PC-3 (cell line): ENCODE results near the gene AGPAT4. TPM values are rescaled to one million over a fixed set of nuclear protein-coding genes. Genes with fewer than 3 reads are reported as not detected.

Experiments used
- ATAC-seq: fragments of 200-7000 bp; cut with Tn5 transposase; 2 replicates; pipeline ENCODE4 v1.9.1; 2020; ENCODE audit warnings: mild to moderate bottlenecking, moderate library complexity
- BruUV-seq: library from RNA; stranded (reverse); fragments of 400-500 nt; replicated peaks from 2 replicates; lab custom pipeline; 2021; lab: Mats Ljungman, UMichigan
- CTCF ChIA-PET: fragments of 300-600 bp; sonication (Branson Sonifier 250); formaldehyde crosslinking; loops from one replicate; lab custom pipeline; 2022; ENCODE audit warnings: antibody characterized with exemption; lab: Charles Lee
- POLR2A ChIA-PET: fragments of 300-600 bp; sonication (Branson Sonifier 250); formaldehyde crosslinking; loops from one replicate; lab custom pipeline; 2022; ENCODE audit warnings: antibody characterized with exemption; ENCODE audit not compliant: unreplicated experiment; lab: Charles Lee
- DNase-seq: peaks from one replicate; pipeline ENCODE4 v3.0.0-alpha.2; 2015
- H2AFZ ChIP-seq: fragments of 300-600 bp; sonication (generic); 2 replicates; pipeline ENCODE4 v1.6.0; 2016; ENCODE audit warnings: antibody characterized with exemption, low read length
- H3F3A ChIP-seq: fragments of 300-600 bp; sonication (generic); one replicate; pipeline ENCODE4 v1.6.0; 2017; ENCODE audit warnings: antibody characterized with exemption, low read length, control low read depth, mild to moderate bottlenecking; ENCODE audit not compliant: unreplicated experiment
- H3K27ac ChIP-seq: fragments of 300-600 bp; sonication (generic); 2 replicates; pipeline ENCODE4 v1.5.1; 2016; ENCODE audit warnings: mild to moderate bottlenecking, low read length
- H3K27me3 ChIP-seq: fragments of 300-600 bp; sonication (generic); 2 replicates; pipeline ENCODE4 v1.6.1; 2016; ENCODE audit warnings: low read length, mixed read lengths
- H3K36me3 ChIP-seq: fragments of 300-600 bp; sonication (generic); 2 replicates; pipeline ENCODE4 v1.6.1; 2016; ENCODE audit warnings: low read depth, mixed run types, low read length, mixed read lengths
- H3K4me1 ChIP-seq: fragments of 300-600 bp; sonication (generic); 2 replicates; pipeline ENCODE4 v1.5.1; 2016; ENCODE audit warnings: low read length; ENCODE audit not compliant: insufficient read depth
- H3K4me2 ChIP-seq: fragments of 300-600 bp; sonication (generic); 2 replicates; pipeline ENCODE4 v1.6.0; 2016; ENCODE audit warnings: low read length
- H3K4me3 ChIP-seq: fragments of 300-600 bp; sonication (generic); 2 replicates; pipeline ENCODE4 v1.5.1; 2016; ENCODE audit warnings: mild to moderate bottlenecking, low read length, mixed read lengths
- H3K79me2 ChIP-seq: fragments of 300-600 bp; sonication (generic); 2 replicates; pipeline ENCODE4 v1.6.1; 2017; ENCODE audit warnings: low read length, mixed read lengths
- H3K9ac ChIP-seq: fragments of 300-600 bp; sonication (generic); 2 replicates; pipeline ENCODE4 v1.6.0; 2016; ENCODE audit warnings: mild to moderate bottlenecking, low read length
- H3K9me2 ChIP-seq: fragments of 300-600 bp; sonication (generic); replicated peaks from 2 replicates; pipeline ENCODE4 v1.6.1; 2016; ENCODE audit warnings: mixed run types, low read length, mixed read lengths
- H3K9me3 ChIP-seq: fragments of 300-600 bp; sonication (generic); 2 replicates; pipeline ENCODE4 v1.6.1; 2016; ENCODE audit warnings: low read length, mixed read lengths
- H4K20me1 ChIP-seq: fragments of 300-600 bp; sonication (generic); 2 replicates; pipeline ENCODE4 v1.6.1; 2016; ENCODE audit warnings: low read length, mixed read lengths
- EZH2 ChIP-seq: fragments of 300-600 bp; sonication (generic); IDR thresholded peaks from one replicate; pipeline ENCODE4 v1.6.1; 2017; ENCODE audit warnings: antibody characterized with exemption, mild to moderate bottlenecking, low read length; ENCODE audit not compliant: unreplicated experiment
- EZH2phosphoT487 ChIP-seq: fragments of 300-600 bp; sonication (generic); IDR thresholded peaks from 2 replicates; pipeline ENCODE4 v1.6.1; 2018; ENCODE audit warnings: mild to moderate bottlenecking, antibody characterized with exemption, low read length, borderline replicate concordance
- intact Hi-C: fragments of 100-400 bp; cut with micrococcal nuclease; formaldehyde crosslinking; loops from 2 replicates; pipeline ENCODE4 v1.9.0; 2023
- total RNA-seq: library from RNA; depleted of rRNA; stranded (reverse); fragments of >200 nt; gene quantifications from 2 replicates; pipeline ENCODE4 v1.2.3, GENCODE V29; 2014
- TF ChIP-seq, protein P1 (sequence below): fragments of 300-600 bp; sonication (generic); conservative IDR thresholded peaks from 2 replicates; pipeline ENCODE4 v1.5.1; 2017; ENCODE audit warnings: antibody characterized with exemption, low read depth, mild to moderate bottlenecking, low read length

AGPAT4 gene
- total RNA-seq, 1 experiment from 2014 or later: 3.8 TPM

- BruUV-seq: no TSS peak
- Histone ChIP-seq H3K27ac (peak overlapping the region; percentile 84), H3K9ac (peak overlapping the region; percentile 33; the same call in 1 of the 2 replicates), H2AFZ (no peak overlapping the region), H4K20me1 (no peaks in the 10 kb centered on the region), H3K9me2 (no peaks in the 10 kb centered on the region), H3F3A (no peaks in the 10 kb centered on the region), H3K36me3 (0 out of 2 replicates have a peak, but pooled peaks cover 8% of the 10 kb centered on the region), H3K79me2 (no peaks in the 10 kb centered on the region), H3K4me3 (no peak overlapping the region), H3K9me3 (0 out of 2 replicates have a peak, but pooled peaks cover 3% of the 10 kb centered on the region), H3K4me2 (no peak overlapping the region), H3K4me1 (peaks cover 11% of the 10 kb centered on the region), H3K27me3 (no peaks in the 10 kb centered on the region)
- intact Hi-C loops: no loop called here
- ATAC-seq: no peak
- DNase-seq: no peak
- TF ChIP-seq, protein P1, sequence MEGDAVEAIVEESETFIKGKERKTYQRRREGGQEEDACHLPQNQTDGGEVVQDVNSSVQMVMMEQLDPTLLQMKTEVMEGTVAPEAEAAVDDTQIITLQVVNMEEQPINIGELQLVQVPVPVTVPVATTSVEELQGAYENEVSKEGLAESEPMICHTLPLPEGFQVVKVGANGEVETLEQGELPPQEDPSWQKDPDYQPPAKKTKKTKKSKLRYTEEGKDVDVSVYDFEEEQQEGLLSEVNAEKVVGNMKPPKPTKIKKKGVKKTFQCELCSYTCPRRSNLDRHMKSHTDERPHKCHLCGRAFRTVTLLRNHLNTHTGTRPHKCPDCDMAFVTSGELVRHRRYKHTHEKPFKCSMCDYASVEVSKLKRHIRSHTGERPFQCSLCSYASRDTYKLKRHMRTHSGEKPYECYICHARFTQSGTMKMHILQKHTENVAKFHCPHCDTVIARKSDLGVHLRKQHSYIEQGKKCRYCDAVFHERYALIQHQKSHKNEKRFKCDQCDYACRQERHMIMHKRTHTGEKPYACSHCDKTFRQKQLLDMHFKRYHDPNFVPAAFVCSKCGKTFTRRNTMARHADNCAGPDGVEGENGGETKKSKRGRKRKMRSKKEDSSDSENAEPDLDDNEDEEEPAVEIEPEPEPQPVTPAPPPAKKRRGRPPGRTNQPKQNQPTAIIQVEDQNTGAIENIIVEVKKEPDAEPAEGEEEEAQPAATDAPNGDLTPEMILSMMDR: no peak
- TF ChIP-seq EZH2 (no peak), EZH2phosphoT487 (no peak)
- CTCF ChIA-PET: no interaction called here
- POLR2A ChIA-PET: no interaction called here
Measured at GRCh38 chr6:161214722-161215121, 59.1 kb downstream of the AGPAT4 start.

DNA sequence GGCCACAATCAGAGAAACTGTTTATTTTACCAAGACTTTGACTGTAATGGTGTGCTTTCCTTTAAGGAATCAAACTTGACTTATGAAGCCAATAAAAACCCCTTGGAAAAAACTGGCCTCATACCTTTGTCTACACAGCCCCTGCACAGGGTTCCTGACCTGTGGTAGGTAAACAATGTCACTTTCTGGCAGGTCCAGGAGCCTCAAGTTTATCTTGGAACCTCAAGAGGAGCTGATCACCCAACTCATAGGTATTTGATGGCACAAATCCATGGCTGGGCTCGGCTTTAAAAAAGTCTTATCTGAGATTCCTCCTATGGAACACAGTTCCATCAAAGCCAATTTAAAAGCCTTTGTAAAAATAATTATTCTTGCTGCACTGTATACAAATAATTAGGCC, 61.0 kb downstream of the AGPAT4 start:
- Histone ChIP-seq H3K27ac (no peak overlapping the region), H3K36me3 (0 out of 2 replicates have a peak, but pooled peaks cover 8% of the 10 kb centered on the region), H3K9ac (no peak overlapping the region), H3F3A (no peaks in the 10 kb centered on the region), H2AFZ (no peak overlapping the region), H3K27me3 (no peaks in the 10 kb centered on the region), H3K9me3 (0 out of 2 replicates have a peak, but pooled peaks cover 3% of the 10 kb centered on the region), H3K4me1 (peaks cover 11% of the 10 kb centered on the region), H4K20me1 (no peaks in the 10 kb centered on the region), H3K4me3 (no peak overlapping the region), H3K9me2 (no peaks in the 10 kb centered on the region), H3K79me2 (no peaks in the 10 kb centered on the region), H3K4me2 (no peak overlapping the region)
- intact Hi-C loops: no loop called here
- CTCF ChIA-PET: no interaction called here
- ATAC-seq (no peak), DNase-seq (no peak)
- no TSS peak for BruUV-seq
- POLR2A ChIA-PET: interaction anchor here (0.7 kb wide), 1 partner anchor 16 kb away, joined by 3 read pairs; no protein-coding TSS in a partner anchor
- TF ChIP-seq EZH2phosphoT487: no peak
- TF ChIP-seq, protein P1: no peak
- no peak for TF ChIP-seq EZH2

DNA sequence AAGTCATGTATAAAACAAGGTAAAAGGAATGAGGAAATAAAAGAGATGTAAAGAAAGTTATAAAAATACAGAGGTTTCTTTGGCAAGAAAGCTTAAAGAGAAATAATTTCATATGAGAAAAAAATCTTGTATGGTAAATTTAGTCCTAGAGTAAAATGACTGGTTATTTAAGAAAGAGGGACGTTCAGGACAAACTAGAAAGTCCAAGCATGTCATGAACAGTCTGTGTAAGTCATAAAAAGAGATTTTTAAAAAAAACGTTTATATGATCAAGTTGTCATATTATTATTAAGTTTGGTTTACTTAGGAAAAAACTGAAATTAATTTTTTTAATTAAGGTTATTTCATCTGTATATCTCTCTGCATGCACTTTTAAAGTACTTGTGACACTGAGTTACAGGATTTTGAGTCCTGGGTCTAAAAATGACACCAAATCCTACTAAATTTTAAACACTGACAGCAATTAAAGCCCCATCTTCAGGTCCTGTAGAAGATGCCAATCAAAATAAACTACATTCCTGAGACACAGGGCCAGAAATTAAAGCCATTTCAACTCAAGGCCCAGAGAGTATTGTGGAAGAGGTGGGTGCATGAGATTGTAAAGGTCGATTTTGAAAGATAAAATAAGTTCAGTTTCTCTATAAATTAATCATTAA, 62.4 kb downstream of the AGPAT4 start:
- ChIA-PET POLR2A (interaction anchor here (0.6 kb wide), 1 partner anchor 44 kb away, joined by 3 read pairs; no protein-coding TSS in a partner anchor), CTCF (no interaction called here)
- Histone ChIP-seq H3K4me1 (peaks cover 11% of the 10 kb centered on the region), H3K9me3 (0 out of 2 replicates have a peak, but pooled peaks cover 3% of the 10 kb centered on the region), H3K79me2 (no peaks in the 10 kb centered on the region), H3K9me2 (no peaks in the 10 kb centered on the region), H3K27me3 (no peaks in the 10 kb centered on the region), H3K36me3 (0 out of 2 replicates have a peak, but pooled peaks cover 8% of the 10 kb centered on the region), H4K20me1 (no peaks in the 10 kb centered on the region), H3K27ac (no peak overlapping the region), H3K9ac (no peak overlapping the region), H3K4me3 (no peak overlapping the region), H3F3A (no peaks in the 10 kb centered on the region), H2AFZ (no peak overlapping the region), H3K4me2 (no peak overlapping the region)
- intact Hi-C loops: no loop called here
- no TSS peak for BruUV-seq
- ATAC-seq (no peak), DNase-seq (no peak)
- TF ChIP-seq EZH2 (no peak), EZH2phosphoT487 (no peak)
- TF ChIP-seq, protein P1: no peak
